Breast epithelium (tissue), 4 donors: ENCODE measurements around the gene SELENOS. TPM values are rescaled to one million over a fixed set of nuclear protein-coding genes. Genes with fewer than 3 reads are reported as not detected.
A peak's percentile ranks its signal among the peaks of the same experiment; 100 is the strongest.

Source experiments
- DNase-seq, 2 donors: peaks; one replicate each; pipeline ENCODE4 v3.0.0-alpha.2; 2019; ENCODE audit warnings: low spot score in 2 of 2
- H3K27ac ChIP-seq, 2 donors: fragments of 200-600 bp; sonication (generic) in 1 of 2; one replicate each; pipeline ENCODE4 v1.5.1; 2016 to 2019; ENCODE audit warnings: mild to moderate bottlenecking in 1 of 2
- H3K27me3 ChIP-seq, 2 donors: fragments of 200-600 bp; sonication (generic) in 1 of 2; one replicate each; pipeline versions ENCODE4 v1.5.1 to v1.6.0; 2017 to 2019; ENCODE audit warnings: control low read depth in 1 of 2, mild to moderate bottlenecking in 1 of 2
- H3K36me3 ChIP-seq: fragments of 200-600 bp; one replicate; pipeline ENCODE4 v1.5.1; 2019
- H3K4me1 ChIP-seq, 2 donors: fragments of 200-600 bp; sonication (generic); one replicate each; pipeline ENCODE4 v1.5.1; 2016 to 2019; ENCODE audit warnings: control low read depth in 1 of 2
- H3K4me3 ChIP-seq, 3 donors: fragments of 200-600 bp; sonication (generic); 1 replicate in 2 of 3; 2 replicates in 1 of 3; pipeline ENCODE4 v1.5.1; 2016 to 2019; ENCODE audit warnings: mild to moderate bottlenecking in 3 of 3, moderate library complexity in 2 of 3
- H3K9me3 ChIP-seq, 2 donors: fragments of 200-600 bp; sonication (generic) in 1 of 2; one replicate each; pipeline ENCODE4 v1.5.1; 2016 to 2019; ENCODE audit warnings: control low read depth in 1 of 2
- POLR2A ChIP-seq: fragments of 450-650 bp; IDR thresholded peaks from one replicate; pipeline ENCODE4 v1.6.1; 2016; ENCODE audit warnings: antibody characterized with exemption, mild to moderate bottlenecking, moderate library complexity
- POLR2AphosphoS5 ChIP-seq, 3 donors: sonication (generic); formaldehyde crosslinking; IDR thresholded peaks; one replicate each; pipeline ENCODE4 v1.6.1; 2017; ENCODE audit warnings: antibody characterized with exemption in 3 of 3
- intact Hi-C: fragments of 100-400 bp; cut with DNase I; formaldehyde crosslinking; loops from one replicate; pipeline ENCODE4 v1.15.1; 2023; ENCODE audit warnings: low total_unique reads
- total RNA-seq, 3 donors: library from RNA; depleted of rRNA; stranded (reverse); fragments of >200 nt; gene quantifications; one replicate each; pipeline ENCODE4 v1.1.0, GENCODE V29; 2016
- TF ChIP-seq, protein P1 (sequence below), 3 donors: fragments of 450-650 bp; IDR thresholded peaks; one replicate each; pipeline ENCODE4 v1.5.1; 2016 to 2017; ENCODE audit warnings: antibody characterized with exemption in 3 of 3, mild to moderate bottlenecking in 3 of 3, moderate library complexity in 3 of 3

Gene SELENOS
- total RNA-seq, 3 donors from 2014 or later: 56.1 to 76.8 (median 76.4) TPM

DNA sequence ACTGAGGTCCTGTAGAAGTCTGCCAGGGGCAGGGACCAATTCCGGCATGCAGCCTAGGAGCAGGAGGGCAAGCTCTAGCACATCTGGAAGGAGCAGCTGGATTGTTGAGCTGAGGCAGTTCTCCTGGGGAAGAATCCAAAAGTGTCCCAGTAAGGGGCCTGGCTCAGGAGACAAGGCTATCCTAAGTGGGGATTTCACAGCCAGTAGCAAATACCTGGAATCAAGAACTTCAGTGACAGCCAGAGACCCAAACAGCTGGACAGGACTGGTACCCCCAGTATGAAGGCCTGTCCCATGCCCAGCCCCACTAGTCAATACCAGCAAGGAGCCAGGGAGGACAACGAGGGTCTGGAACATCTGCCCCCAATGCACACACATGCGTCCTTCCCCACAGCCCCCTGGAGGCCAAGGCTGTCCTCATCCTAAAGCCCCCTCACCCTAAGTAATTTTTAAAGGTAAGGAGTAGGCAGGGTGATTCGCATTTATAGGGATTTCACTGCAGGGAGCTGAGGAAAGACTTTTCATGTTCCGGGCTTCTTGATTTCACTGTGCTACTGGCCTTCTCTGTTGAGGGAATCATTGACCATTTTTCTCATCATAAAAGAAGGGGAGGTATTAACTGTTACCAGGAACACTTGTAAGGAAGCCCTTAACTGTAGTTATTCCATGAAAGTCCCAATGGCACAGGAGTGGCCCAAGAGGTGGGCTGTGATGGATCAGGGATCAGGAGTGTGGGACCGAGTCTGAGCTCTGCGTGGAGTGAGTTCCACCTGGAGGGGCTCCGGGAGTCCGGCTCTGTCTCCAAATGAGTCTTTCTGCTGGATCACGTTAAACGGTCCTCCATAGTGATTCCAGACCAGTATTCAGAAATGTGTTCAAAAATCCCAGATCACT lies 22.9 kb downstream of the SELENOS start:
- DNase-seq: no peak
- H3K27me3 ChIP-seq: no peaks in the 10 kb centered on the region
- peaks cover 0 to 11% of the 10 kb centered on the region in 2 donors for H3K4me1 ChIP-seq
- intact Hi-C loops: loop anchor here (10.0 kb wide), 2 partner anchors 130 to 240 kb away; no protein-coding TSS in a partner anchor
- TF ChIP-seq, protein P1, sequence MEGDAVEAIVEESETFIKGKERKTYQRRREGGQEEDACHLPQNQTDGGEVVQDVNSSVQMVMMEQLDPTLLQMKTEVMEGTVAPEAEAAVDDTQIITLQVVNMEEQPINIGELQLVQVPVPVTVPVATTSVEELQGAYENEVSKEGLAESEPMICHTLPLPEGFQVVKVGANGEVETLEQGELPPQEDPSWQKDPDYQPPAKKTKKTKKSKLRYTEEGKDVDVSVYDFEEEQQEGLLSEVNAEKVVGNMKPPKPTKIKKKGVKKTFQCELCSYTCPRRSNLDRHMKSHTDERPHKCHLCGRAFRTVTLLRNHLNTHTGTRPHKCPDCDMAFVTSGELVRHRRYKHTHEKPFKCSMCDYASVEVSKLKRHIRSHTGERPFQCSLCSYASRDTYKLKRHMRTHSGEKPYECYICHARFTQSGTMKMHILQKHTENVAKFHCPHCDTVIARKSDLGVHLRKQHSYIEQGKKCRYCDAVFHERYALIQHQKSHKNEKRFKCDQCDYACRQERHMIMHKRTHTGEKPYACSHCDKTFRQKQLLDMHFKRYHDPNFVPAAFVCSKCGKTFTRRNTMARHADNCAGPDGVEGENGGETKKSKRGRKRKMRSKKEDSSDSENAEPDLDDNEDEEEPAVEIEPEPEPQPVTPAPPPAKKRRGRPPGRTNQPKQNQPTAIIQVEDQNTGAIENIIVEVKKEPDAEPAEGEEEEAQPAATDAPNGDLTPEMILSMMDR (IDR thresholded peaks at IDR 0.05): no peak
- TF ChIP-seq POLR2A (no peak), POLR2AphosphoS5 (IDR thresholded peaks at IDR 0.05) (no peak)
- H3K27ac ChIP-seq: no peak overlapping the region
- H3K4me3 ChIP-seq: no peak overlapping the region
- H3K9me3 ChIP-seq: no peaks in the 10 kb centered on the region
- no peaks in the 10 kb centered on the region for H3K36me3 ChIP-seq

DNA sequence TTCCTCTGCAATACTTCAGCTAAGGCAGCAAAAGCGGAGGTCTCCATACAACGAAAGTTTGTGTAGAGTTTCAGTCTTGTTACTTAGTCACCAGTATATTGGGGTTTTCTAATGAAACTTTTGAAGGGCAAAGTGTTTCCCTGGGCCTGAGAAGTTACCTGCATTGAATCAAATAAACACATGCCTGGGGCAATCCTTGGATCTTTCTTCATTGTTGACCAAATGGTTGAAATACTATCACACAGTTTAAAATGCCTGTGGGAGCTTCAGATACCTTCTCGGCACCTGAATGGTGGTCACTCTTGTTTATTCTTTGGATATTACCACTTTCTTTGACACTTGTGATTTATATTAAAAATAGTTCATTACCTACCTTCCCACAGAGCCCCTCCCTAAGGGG lies 24.4 kb downstream of the SELENOS start:
- peak overlapping the region; percentile 79 to 94 (median 91) for H3K4me3 ChIP-seq
- H3K27me3 ChIP-seq: no peaks in the 10 kb centered on the region
- H3K36me3 ChIP-seq: no peaks in the 10 kb centered on the region
- peaks cover 0 to 20% of the 10 kb centered on the region in 2 donors for H3K4me1 ChIP-seq
- no peak for DNase-seq
- peak overlapping the region; percentile 85 to 97 for H3K27ac ChIP-seq
- H3K9me3 ChIP-seq: no peaks in the 10 kb centered on the region
- TF ChIP-seq POLR2AphosphoS5 (IDR thresholded peaks at IDR 0.05) (no peak), POLR2A (no peak)
- TF ChIP-seq, protein P1 (IDR thresholded peaks at IDR 0.05): no peak
- intact Hi-C loops: loop anchor here (10.0 kb wide), 2 partner anchors 128 to 238 kb away; no protein-coding TSS in a partner anchor

DNA sequence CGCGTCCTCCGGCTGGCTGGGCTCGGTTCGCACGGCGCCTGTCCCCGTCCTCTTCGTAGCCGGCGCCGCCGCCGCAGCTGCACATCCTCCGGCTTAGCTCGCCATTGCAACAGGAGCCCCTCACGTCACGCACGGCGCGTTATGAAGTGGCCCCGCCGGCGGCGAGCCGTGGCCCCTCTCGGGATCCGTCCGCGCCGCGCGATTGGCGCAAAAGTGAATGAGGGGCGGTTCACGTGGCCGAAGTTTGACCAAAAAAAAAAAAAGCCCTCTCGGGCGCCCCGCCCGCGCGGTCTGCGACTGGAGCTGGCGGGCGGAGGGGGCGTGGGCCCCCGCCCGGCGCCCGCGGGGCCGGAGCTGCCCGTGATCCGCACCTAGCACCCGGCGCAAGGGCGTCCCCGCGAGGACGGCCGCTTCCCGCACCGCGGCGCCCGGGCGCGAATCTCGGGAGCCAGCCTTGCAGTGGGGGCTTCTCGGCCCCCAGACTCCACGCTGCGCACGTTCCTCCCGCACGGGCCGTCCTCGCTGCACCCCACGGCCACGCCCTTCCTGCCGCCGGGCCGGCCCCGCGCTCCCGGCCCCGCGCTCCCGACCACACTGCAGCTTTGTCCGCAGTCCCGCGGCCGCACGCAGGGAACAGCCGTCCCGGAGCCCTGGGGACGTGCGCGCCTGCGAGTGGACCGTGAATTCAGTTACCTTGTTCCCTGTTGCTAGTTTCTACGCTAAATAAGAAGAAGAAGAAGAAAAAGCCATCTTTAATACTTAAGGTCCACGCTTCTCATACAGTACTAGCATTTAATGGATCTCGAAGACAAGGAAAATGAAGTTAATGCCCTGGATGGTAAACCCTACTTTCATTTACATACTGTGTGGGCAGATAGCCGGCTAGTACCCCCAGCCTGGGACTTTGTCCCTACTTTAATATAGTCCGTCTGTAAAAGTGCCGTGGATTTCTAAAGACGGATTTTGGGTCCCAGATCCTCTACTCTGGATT lies 25.2 kb downstream of the SELENOS start, which contains the start of gene CHSY1:
TSS of gene CHSY1 (minus strand) at position 219 of the 991 bp plus-strand sequence. CDS start 592 bp downstream, outside the sequence.
- H3K27me3 ChIP-seq: no peaks in the 10 kb centered on the region
- peak; percentile 83 to 88 for DNase-seq
- peak within 1 kb of the TSS; percentile 79 to 94 (median 91) for H3K4me3 ChIP-seq
- no peaks in the 10 kb centered on the region for H3K36me3 ChIP-seq
- intact Hi-C loops: loop anchor here (10.0 kb wide), 2 partner anchors 127 to 237 kb away; no protein-coding TSS in a partner anchor
- H3K27ac ChIP-seq: peak within 1 kb of the TSS; percentile 85 to 97
- TF ChIP-seq, protein P1 (IDR thresholded peaks at IDR 0.05): no peak
- TF ChIP-seq POLR2A (peak; percentile 53), POLR2AphosphoS5 (IDR thresholded peaks at IDR 0.05) (peak; percentile 88 to 90 (median 89))
- H3K4me1 ChIP-seq: peaks cover 5 to 27% of the 10 kb centered on the region in 2 donors
- H3K9me3 ChIP-seq: no peaks in the 10 kb centered on the region

DNA sequence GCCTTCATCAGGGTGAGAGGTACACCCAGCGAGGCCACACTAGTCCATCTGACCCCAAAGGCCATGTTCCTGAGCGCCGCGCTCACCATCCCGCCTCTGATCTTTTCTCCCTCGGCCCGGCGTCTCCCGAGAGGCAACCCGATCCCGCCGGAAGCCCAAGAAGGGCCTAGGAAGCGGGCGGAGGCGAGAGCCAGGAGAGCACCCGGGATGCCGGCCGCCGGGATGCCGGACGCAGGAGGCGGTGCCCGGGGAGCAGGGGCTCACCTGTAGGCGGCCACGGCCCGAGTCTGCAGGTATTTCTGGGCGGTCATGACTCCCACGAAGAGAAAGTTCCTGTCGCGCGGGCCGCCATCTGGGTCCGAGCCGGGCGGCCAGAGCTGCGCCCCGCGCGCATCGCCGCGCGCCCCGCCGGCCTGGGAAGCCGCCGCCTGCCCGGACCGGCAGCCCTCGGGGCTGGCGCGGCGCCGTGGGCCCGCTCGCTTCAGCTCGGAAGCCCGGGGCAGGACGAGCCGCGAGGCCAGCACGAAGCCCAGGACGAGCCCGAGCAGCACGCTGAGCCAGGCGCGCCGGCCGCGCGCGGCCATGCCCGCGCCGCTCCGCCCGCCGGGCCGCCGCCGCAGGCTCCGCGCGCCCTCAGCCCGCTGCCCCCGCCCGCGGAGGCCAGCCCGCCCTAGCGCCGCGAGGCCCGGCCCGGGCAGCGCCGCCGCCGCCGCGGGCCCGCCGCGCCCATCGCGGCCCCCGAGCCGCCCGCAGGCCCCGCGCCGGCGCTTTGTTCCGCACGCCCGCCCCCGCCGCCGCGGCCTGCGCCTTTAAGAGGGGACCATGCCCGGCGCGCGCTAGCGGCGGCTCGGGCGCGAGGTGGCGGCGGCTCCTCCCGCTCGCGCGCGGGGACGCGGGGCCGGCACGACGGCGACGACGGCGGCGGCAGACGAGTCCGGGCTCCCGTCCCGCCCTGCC lies 26.1 kb downstream of the SELENOS start:
- no peaks in the 10 kb centered on the region for H3K9me3 ChIP-seq
- H3K4me1 ChIP-seq: peaks cover 7 to 33% of the 10 kb centered on the region in 2 donors
- no peaks in the 10 kb centered on the region for H3K36me3 ChIP-seq
- H3K27me3 ChIP-seq: no peaks in the 10 kb centered on the region
- no peak for DNase-seq
- TF ChIP-seq, protein P1 (IDR thresholded peaks at IDR 0.05): no peak
- TF ChIP-seq POLR2A (no peak), POLR2AphosphoS5 (IDR thresholded peaks at IDR 0.05) (no peak)
- peak overlapping the region; percentile 79 to 94 (median 91) for H3K4me3 ChIP-seq
- peak overlapping the region; percentile 85 to 97 for H3K27ac ChIP-seq
- intact Hi-C loops: loop anchor here (10.0 kb wide), 2 partner anchors 126 to 236 kb away; no protein-coding TSS in a partner anchor
